Neuronal stem cell (in vitro differentiated cells): ENCODE data around the gene MSH6.

Source experiments
- DNase-seq: peaks from one replicate; pipeline ENCODE4 v3.0.0-alpha.2; 2013; ENCODE audit warnings: low spot score
- H2AFZ ChIP-seq: one replicate; pipeline ENCODE4 v1.6.1; 2013; ENCODE audit warnings: mild to moderate bottlenecking, low read length, inconsistent platforms
- H2AK5ac ChIP-seq: 2 replicates; pipeline ENCODE4 v1.6.1; 2013; ENCODE audit warnings: low read depth, mild to moderate bottlenecking, inconsistent platforms, low read length, moderate library complexity, mixed read lengths
- H2BK120ac ChIP-seq: 2 replicates; pipeline ENCODE4 v1.6.1; 2013; ENCODE audit warnings: low read depth, mild to moderate bottlenecking, inconsistent platforms, low read length, moderate library complexity, mixed read lengths
- H2BK12ac ChIP-seq: one replicate; pipeline ENCODE4 v1.6.1; 2013; ENCODE audit warnings: low read length, inconsistent platforms
- H2BK15ac ChIP-seq: 2 replicates; pipeline ENCODE4 v1.6.1; 2013; ENCODE audit warnings: mild to moderate bottlenecking, low read length, inconsistent platforms, mixed read lengths
- H2BK5ac ChIP-seq: one replicate; pipeline ENCODE4 v1.6.1; 2013; ENCODE audit warnings: inconsistent platforms, mild to moderate bottlenecking, low read length, moderate library complexity
- H3K14ac ChIP-seq: one replicate; pipeline ENCODE4 v1.6.1; 2013; ENCODE audit warnings: low read length, inconsistent platforms
- H3K18ac ChIP-seq: 2 replicates; pipeline ENCODE4 v1.6.1; 2013; ENCODE audit warnings: low read length, inconsistent platforms
- H3K23ac ChIP-seq: 2 replicates; pipeline ENCODE4 v1.6.1; 2013; ENCODE audit warnings: low read depth, mild to moderate bottlenecking, mixed read lengths, low read length, inconsistent platforms; ENCODE audit not compliant: poor library complexity
- H3K27ac ChIP-seq: replicated peaks from 3 replicates; pipeline ENCODE4 v1.5.1; 2013; ENCODE audit warnings: low read length, inconsistent platforms
- H3K27me3 ChIP-seq, 3 experiments: 2 replicates each; pipeline ENCODE4 v1.6.1; 2013; ENCODE audit warnings: low read length in 3 of 3, mild to moderate bottlenecking in 2 of 3, inconsistent platforms in 1 of 3, low read depth in 1 of 3, mixed read lengths in 1 of 3, moderate library complexity in 1 of 3; ENCODE audit not compliant: control insufficient read depth in 3 of 3, insufficient read depth in 3 of 3
- H3K36me3 ChIP-seq, 2 donors: replicated peaks in 1 of 2; 2 replicates each; pipeline ENCODE4 v1.6.1; 2013; ENCODE audit warnings: low read length in 2 of 2; ENCODE audit not compliant: control insufficient read depth in 2 of 2, insufficient read depth in 2 of 2
- H3K4ac ChIP-seq: 2 replicates; pipeline ENCODE4 v1.6.1; 2013; ENCODE audit warnings: inconsistent platforms, mild to moderate bottlenecking, low read length, moderate library complexity
- H3K4me1 ChIP-seq, 2 donors: 1 replicate in 1 of 2; 2 replicates in 1 of 2; pipeline ENCODE4 v1.6.1; 2013; ENCODE audit warnings: low read length in 2 of 2, low read depth in 1 of 2; ENCODE audit not compliant: control insufficient read depth in 2 of 2, insufficient read depth in 1 of 2
- H3K4me2 ChIP-seq: one replicate; pipeline ENCODE4 v1.6.1; 2013; ENCODE audit warnings: mild to moderate bottlenecking, low read length, inconsistent platforms; ENCODE audit not compliant: insufficient read depth, poor library complexity, severe bottlenecking
- H3K4me3 ChIP-seq, 2 donors: 2 replicates each; pipeline ENCODE4 v1.5.1; 2013; ENCODE audit warnings: low read length in 2 of 2, mild to moderate bottlenecking in 2 of 2, inconsistent platforms in 1 of 2, moderate library complexity in 1 of 2
- H3K79me1 ChIP-seq: one replicate; pipeline ENCODE4 v1.6.1; 2013; ENCODE audit warnings: low read depth, mild to moderate bottlenecking, inconsistent platforms, low read length, moderate library complexity
- H3K9ac ChIP-seq: one replicate; pipeline ENCODE4 v1.6.1; 2013; ENCODE audit warnings: mild to moderate bottlenecking, low read depth, low read length, inconsistent platforms; ENCODE audit not compliant: poor library complexity
- H3K9me3 ChIP-seq, 2 donors: replicated peaks in 1 of 2; 2 replicates each; pipeline versions ENCODE3 to v1.6.1; 2013; ENCODE audit warnings: low read length in 2 of 2, mild to moderate bottlenecking in 2 of 2, inconsistent platforms in 1 of 2, low read depth in 1 of 2, mixed read lengths in 1 of 2, moderate library complexity in 1 of 2; ENCODE audit not compliant: control insufficient read depth in 2 of 2, insufficient read depth in 1 of 2
- H4K8ac ChIP-seq: one replicate; pipeline ENCODE4 v1.6.1; 2013; ENCODE audit warnings: low read depth, mild to moderate bottlenecking, inconsistent platforms, low read length, moderate library complexity
- H4K91ac ChIP-seq: one replicate; pipeline ENCODE4 v1.6.1; 2013; ENCODE audit warnings: low read length, low read depth, mild to moderate bottlenecking, inconsistent platforms; ENCODE audit not compliant: poor library complexity
- WGBS, 2 donors: extraction: QIAGEN DNeasy Blood & Tissue Kit; methylation state at CpG; one replicate each; pipeline ENCODE4 v1.1.7; 2013; ENCODE audit warnings: missing lambda C conversion rate in 2 of 2, mixed read lengths in 1 of 2; ENCODE audit not compliant: insufficient read length in 2 of 2, insufficient replicate concordance in 1 of 2; ENCODE audit errors: extremely low coverage in 2 of 2; 5-methylcytosine and 5-hydroxymethylcytosine counted together

Gene MSH6

GRCh38 chr2:47796090-47796697 is 13.2 kb downstream of the MSH6 start:
- no CpG with 5 or more reads among the region's 2 CpGs for WGBS, 2 donors
- H3K4me3 ChIP-seq = no peak overlapping the region
- H2BK15ac ChIP-seq = no peak overlapping the region
- no peak overlapping the region for H4K8ac ChIP-seq
- H4K91ac ChIP-seq = no peak overlapping the region
- no peak overlapping the region for H3K4ac ChIP-seq
- H3K9me3 ChIP-seq = peaks cover 1 to 17% of the 10 kb centered on the region in 2 donors
- H3K9ac ChIP-seq = no peak overlapping the region
- H3K27ac ChIP-seq = no peak overlapping the region
- H3K27me3 ChIP-seq = no peaks in the 10 kb centered on the region
- DNase-seq = no peak
- H3K4me2 ChIP-seq = no peak overlapping the region
- no peak overlapping the region for H2AFZ ChIP-seq
- peaks cover 40 to 98% of the 10 kb centered on the region in 2 donors for H3K36me3 ChIP-seq
- no peak overlapping the region for H3K14ac ChIP-seq
- no peak overlapping the region for H2BK12ac ChIP-seq
- no peak overlapping the region for H2BK120ac ChIP-seq
- no peak overlapping the region for H2BK5ac ChIP-seq
- H3K23ac ChIP-seq = no peak overlapping the region
- H3K18ac ChIP-seq = no peak overlapping the region
- no peaks in the 10 kb centered on the region for H3K4me1 ChIP-seq
- H3K79me1 ChIP-seq = no peaks in the 10 kb centered on the region
- H2AK5ac ChIP-seq = no peak overlapping the region

DNA sequence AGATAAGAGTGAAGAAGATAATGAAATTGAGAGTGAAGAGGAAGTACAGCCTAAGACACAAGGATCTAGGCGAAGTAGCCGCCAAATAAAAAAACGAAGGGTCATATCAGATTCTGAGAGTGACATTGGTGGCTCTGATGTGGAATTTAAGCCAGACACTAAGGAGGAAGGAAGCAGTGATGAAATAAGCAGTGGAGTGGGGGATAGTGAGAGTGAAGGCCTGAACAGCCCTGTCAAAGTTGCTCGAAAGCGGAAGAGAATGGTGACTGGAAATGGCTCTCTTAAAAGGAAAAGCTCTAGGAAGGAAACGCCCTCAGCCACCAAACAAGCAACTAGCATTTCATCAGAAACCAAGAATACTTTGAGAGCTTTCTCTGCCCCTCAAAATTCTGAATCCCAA is 15.7 kb downstream of the MSH6 start:
- Histone ChIP-seq H3K4me3 (no peak overlapping the region), H3K4me1 (no peaks in the 10 kb centered on the region), H2AFZ (no peak overlapping the region), H3K79me1 (peaks cover 3% of the 10 kb centered on the region), H4K8ac (no peak overlapping the region), H3K27ac (no peak overlapping the region), H3K23ac (no peak overlapping the region), H2BK15ac (no peak overlapping the region), H3K27me3 (no peaks in the 10 kb centered on the region), H4K91ac (no peak overlapping the region), H3K36me3 (peaks cover 57 to 99% of the 10 kb centered on the region in 2 donors), H2AK5ac (no peak overlapping the region), H2BK5ac (no peak overlapping the region), H2BK120ac (no peak overlapping the region), H3K14ac (no peak overlapping the region), H3K9ac (no peak overlapping the region), H3K18ac (no peak overlapping the region), H3K4me2 (no peak overlapping the region), H3K4ac (no peak overlapping the region), H2BK12ac (no peak overlapping the region), H3K9me3 (peaks cover 7 to 41% of the 10 kb centered on the region in 2 donors)
- DNase-seq = no peak
- no CpG with 5 or more reads among the region's 6 CpGs for WGBS, 2 donors

- H2BK15ac ChIP-seq = no peak overlapping the region
- H3K79me1 ChIP-seq = peaks cover 5% of the 10 kb centered on the region
- no peak overlapping the region for H3K14ac ChIP-seq
- H3K4ac ChIP-seq = no peak overlapping the region
- no peak overlapping the region for H2AFZ ChIP-seq
- H3K9ac ChIP-seq = no peak overlapping the region
- no peak overlapping the region for H3K18ac ChIP-seq
- peaks cover 7 to 43% of the 10 kb centered on the region in 2 donors for H3K9me3 ChIP-seq
- no peak overlapping the region for H3K23ac ChIP-seq
- H2BK12ac ChIP-seq = no peak overlapping the region
- WGBS, 2 donors = no CpG with 5 or more reads among the region's 6 CpGs
- no peak overlapping the region for H4K8ac ChIP-seq
- H3K4me3 ChIP-seq = no peak overlapping the region
- DNase-seq = no peak
- no peak overlapping the region for H4K91ac ChIP-seq
- no peak overlapping the region for H2AK5ac ChIP-seq
- no peak overlapping the region for H3K4me2 ChIP-seq
- no peaks in the 10 kb centered on the region for H3K27me3 ChIP-seq
- H3K4me1 ChIP-seq = no peaks in the 10 kb centered on the region
- H3K36me3 ChIP-seq = peaks cover 61 to 100% of the 10 kb centered on the region in 2 donors
- no peak overlapping the region for H3K27ac ChIP-seq
- no peak overlapping the region for H2BK120ac ChIP-seq
- H2BK5ac ChIP-seq = no peak overlapping the region
These were observed 16.2 kb downstream of the MSH6 start for GRCh38 chr2:47799031-47799609.

DNA sequence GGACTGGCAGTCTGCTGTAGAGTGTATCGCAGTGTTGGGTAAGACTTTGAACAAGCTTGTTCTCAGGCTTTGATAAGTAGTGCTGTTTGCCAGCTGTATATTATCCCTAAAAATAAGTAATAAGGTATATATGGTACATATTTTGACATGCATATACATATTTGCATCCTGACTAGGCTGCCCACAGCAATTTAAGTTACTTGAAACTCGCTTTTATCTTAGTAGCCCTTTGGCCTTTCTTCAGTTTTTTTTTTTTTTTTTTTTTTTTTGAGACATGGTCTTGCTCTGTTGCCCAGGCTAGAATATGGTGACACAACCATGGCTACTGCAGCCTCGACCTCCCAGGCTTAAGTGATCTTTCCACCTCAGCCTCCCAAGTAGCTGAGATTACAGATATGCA is 18.2 kb downstream of the MSH6 start:
- no peak overlapping the region for H2BK12ac ChIP-seq
- peaks cover 6 to 39% of the 10 kb centered on the region in 2 donors for H3K9me3 ChIP-seq
- no peak overlapping the region for H2AFZ ChIP-seq
- no peak overlapping the region for H3K27ac ChIP-seq
- H3K23ac ChIP-seq = no peak overlapping the region
- no peak overlapping the region for H2BK5ac ChIP-seq
- peaks cover 62 to 100% of the 10 kb centered on the region in 2 donors for H3K36me3 ChIP-seq
- H2BK15ac ChIP-seq = no peak overlapping the region
- peaks cover 5% of the 10 kb centered on the region for H3K79me1 ChIP-seq
- H3K4ac ChIP-seq = no peak overlapping the region
- H3K18ac ChIP-seq = no peak overlapping the region
- WGBS, 2 donors = no CpG with 5 or more reads among the region's 3 CpGs
- no peak overlapping the region for H4K91ac ChIP-seq
- no peaks in the 10 kb centered on the region for H3K27me3 ChIP-seq
- no peak overlapping the region for H3K9ac ChIP-seq
- no peak for DNase-seq
- H2BK120ac ChIP-seq = no peak overlapping the region
- no peak overlapping the region for H2AK5ac ChIP-seq
- no peaks in the 10 kb centered on the region for H3K4me1 ChIP-seq
- H3K4me3 ChIP-seq = no peak overlapping the region
- no peak overlapping the region for H3K14ac ChIP-seq
- H4K8ac ChIP-seq = no peak overlapping the region
- no peak overlapping the region for H3K4me2 ChIP-seq
